OCI-LY7 (cell line): ENCODE data around the gene CENPP. TPM values are rescaled to one million over a fixed set of nuclear protein-coding genes. Genes with fewer than 3 reads are reported as not detected.
A peak's percentile ranks its signal among the peaks of the same experiment; 100 is the strongest.

ENCODE experiments used
- BruUV-seq: library from RNA; stranded (reverse); fragments of 400-500 nt; replicated peaks from 2 replicates; lab custom pipeline; 2021; lab: Mats Ljungman, UMichigan
- CTCF ChIA-PET: fragments of 300-600 bp; sonication (Branson Sonifier 250); formaldehyde crosslinking; loops from one replicate; lab custom pipeline; 2022; ENCODE audit warnings: antibody characterized with exemption; ENCODE audit not compliant: unreplicated experiment; lab: Charles Lee
- POLR2A ChIA-PET: fragments of 300-600 bp; sonication (Branson Sonifier 250); formaldehyde crosslinking; loops from one replicate; lab custom pipeline; 2022; ENCODE audit warnings: antibody characterized with exemption; lab: Charles Lee
- DNase-seq: peaks from one replicate; pipeline ENCODE4 v3.0.0-alpha.2; 2015; ENCODE audit warnings: low spot score
- H2AFZ ChIP-seq: fragments of 200-600 bp; sonication (generic), shearing (Covaris generic); 2 replicates; pipeline ENCODE4 v1.6.1; 2014; ENCODE audit warnings: mild to moderate bottlenecking, antibody characterized with exemption, low read length, moderate library complexity
- H3K27ac ChIP-seq: fragments of 200-600 bp; sonication (generic); 2 replicates; pipeline ENCODE4 v1.5.1; 2014; ENCODE audit warnings: mixed run types, low read depth, mild to moderate bottlenecking, moderate library complexity, low read length, inconsistent platforms; ENCODE audit not compliant: poor library complexity, severe bottlenecking
- H3K36me3 ChIP-seq: fragments of 200-600 bp; sonication (generic); 2 replicates; pipeline ENCODE4 v1.6.1; 2014; ENCODE audit warnings: mild to moderate bottlenecking, antibody characterized with exemption, low read length, moderate library complexity, mixed read lengths; ENCODE audit not compliant: insufficient read depth
- H3K4me1 ChIP-seq: fragments of 200-600 bp; sonication (generic); 2 replicates; pipeline ENCODE4 v1.5.1; 2014; ENCODE audit warnings: mild to moderate bottlenecking, low read length; ENCODE audit not compliant: insufficient read depth, poor library complexity, severe bottlenecking
- H3K4me2 ChIP-seq: fragments of 200-600 bp; sonication (generic); 2 replicates; pipeline ENCODE4 v1.6.1; 2014; ENCODE audit warnings: mild to moderate bottlenecking, low read length
- H3K4me3 ChIP-seq: fragments of 200-600 bp; sonication (generic); 2 replicates; pipeline ENCODE4 v1.5.1; 2014; ENCODE audit warnings: mild to moderate bottlenecking, low read depth, low read length; ENCODE audit not compliant: poor library complexity, severe bottlenecking
- H3K79me2 ChIP-seq: fragments of 200-600 bp; sonication (generic); 2 replicates; pipeline ENCODE4 v1.6.1; 2016; ENCODE audit warnings: low read depth, mild to moderate bottlenecking, low read length, moderate library complexity, mixed read lengths; ENCODE audit not compliant: insufficient read depth
- H3K9me2 ChIP-seq: fragments of 200-600 bp; sonication (generic); 2 replicates; pipeline ENCODE4 v1.6.1; 2016; ENCODE audit warnings: mild to moderate bottlenecking, low read length, mixed read lengths; ENCODE audit not compliant: insufficient read depth
- H3K9me3 ChIP-seq: fragments of 200-600 bp; sonication (generic); 2 replicates; pipeline ENCODE4 v1.6.1; 2014; ENCODE audit warnings: mild to moderate bottlenecking, mixed run types, low read length, mixed read lengths
- H4K20me1 ChIP-seq: fragments of 200-600 bp; sonication (generic); 2 replicates; pipeline ENCODE4 v1.6.1; 2014; ENCODE audit warnings: mild to moderate bottlenecking, antibody characterized with exemption, low read length, moderate library complexity, mixed read lengths; ENCODE audit not compliant: insufficient read depth
- EZH2phosphoT487 ChIP-seq: fragments of 200-600 bp; sonication (generic); IDR thresholded peaks from 2 replicates; pipeline ENCODE4 v1.6.1; 2018; ENCODE audit warnings: low read depth, borderline replicate concordance, mild to moderate bottlenecking, mixed run types, antibody characterized with exemption, low read length, moderate library complexity, mixed read lengths
- intact Hi-C: fragments of 100-400 bp; cut with micrococcal nuclease; formaldehyde crosslinking; loops from one replicate; pipeline ENCODE4 v1.10.0; 2022; ENCODE audit not compliant: unreplicated experiment
- total RNA-seq, 2 experiments: library from RNA; depleted of rRNA in 1 of 2; stranded (reverse); fragments of >200 nt in 1 of 2; shearing (Covaris generic) in 1 of 2; gene quantifications; 2 replicates each; pipeline ENCODE4 v1.2.3, GENCODE V29; 2014 to 2022
- TF ChIP-seq, protein P1 (sequence below): fragments of 200-600 bp; sonication (generic); conservative IDR thresholded peaks from 2 replicates; pipeline ENCODE4 v1.5.1; 2014; ENCODE audit warnings: mild to moderate bottlenecking, antibody characterized with exemption, low read length, moderate library complexity, mixed read lengths

The CENPP gene
- total RNA-seq, 2 experiments from 2014 or later: 25.4 to 30.9 TPM

DNA sequence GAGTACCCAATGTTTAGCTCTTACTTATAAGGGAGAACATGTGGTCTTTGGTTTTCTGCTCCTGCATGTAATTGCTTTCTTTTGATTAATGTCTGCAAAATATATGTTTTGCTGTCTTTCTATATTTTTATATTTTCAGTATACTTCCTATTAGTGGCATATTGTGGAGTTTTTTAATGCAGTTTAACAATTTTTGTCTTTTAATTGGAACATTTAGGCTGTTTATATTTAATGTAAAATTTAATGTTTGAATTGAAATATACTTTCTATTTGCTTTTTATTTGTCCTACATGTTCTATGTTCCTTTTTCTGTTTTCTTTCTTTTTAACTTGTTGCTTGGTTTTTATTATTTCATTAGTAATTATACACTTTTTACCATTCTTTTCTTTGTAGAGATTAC is 205.1 kb downstream of the CENPP start:
- H3K4me2 ChIP-seq: no peak overlapping the region
- ChIA-PET POLR2A (no interaction called here), CTCF (no interaction called here)
- H3K9me2 ChIP-seq: no peaks in the 10 kb centered on the region
- H3K27ac ChIP-seq: no peak overlapping the region
- H3K4me3 ChIP-seq: no peak overlapping the region
- TF ChIP-seq, protein P1, sequence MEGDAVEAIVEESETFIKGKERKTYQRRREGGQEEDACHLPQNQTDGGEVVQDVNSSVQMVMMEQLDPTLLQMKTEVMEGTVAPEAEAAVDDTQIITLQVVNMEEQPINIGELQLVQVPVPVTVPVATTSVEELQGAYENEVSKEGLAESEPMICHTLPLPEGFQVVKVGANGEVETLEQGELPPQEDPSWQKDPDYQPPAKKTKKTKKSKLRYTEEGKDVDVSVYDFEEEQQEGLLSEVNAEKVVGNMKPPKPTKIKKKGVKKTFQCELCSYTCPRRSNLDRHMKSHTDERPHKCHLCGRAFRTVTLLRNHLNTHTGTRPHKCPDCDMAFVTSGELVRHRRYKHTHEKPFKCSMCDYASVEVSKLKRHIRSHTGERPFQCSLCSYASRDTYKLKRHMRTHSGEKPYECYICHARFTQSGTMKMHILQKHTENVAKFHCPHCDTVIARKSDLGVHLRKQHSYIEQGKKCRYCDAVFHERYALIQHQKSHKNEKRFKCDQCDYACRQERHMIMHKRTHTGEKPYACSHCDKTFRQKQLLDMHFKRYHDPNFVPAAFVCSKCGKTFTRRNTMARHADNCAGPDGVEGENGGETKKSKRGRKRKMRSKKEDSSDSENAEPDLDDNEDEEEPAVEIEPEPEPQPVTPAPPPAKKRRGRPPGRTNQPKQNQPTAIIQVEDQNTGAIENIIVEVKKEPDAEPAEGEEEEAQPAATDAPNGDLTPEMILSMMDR: no peak
- TF ChIP-seq EZH2phosphoT487: no peak
- BruUV-seq: no TSS peak
- no peaks in the 10 kb centered on the region for H3K79me2 ChIP-seq
- no peak overlapping the region for H2AFZ ChIP-seq
- no peaks in the 10 kb centered on the region for H4K20me1 ChIP-seq
- intact Hi-C loops: no loop called here
- H3K9me3 ChIP-seq: no peaks in the 10 kb centered on the region
- DNase-seq: no peak
- no peaks in the 10 kb centered on the region for H3K4me1 ChIP-seq
- no peaks in the 10 kb centered on the region for H3K36me3 ChIP-seq

GRCh38 chr9:92534204-92534603 is 208.5 kb downstream of the CENPP start:
- intact Hi-C loops: no loop called here
- ChIA-PET CTCF (no interaction called here), POLR2A (no interaction called here)
- no peaks in the 10 kb centered on the region for H3K9me3 ChIP-seq
- no peaks in the 10 kb centered on the region for H3K4me1 ChIP-seq
- TF ChIP-seq, protein P1: no peak
- no peak for TF ChIP-seq EZH2phosphoT487
- peak overlapping the region; percentile 2; the same call in 1 of the 2 replicates for H3K4me2 ChIP-seq
- BruUV-seq: no TSS peak
- no peak overlapping the region for H2AFZ ChIP-seq
- no peaks in the 10 kb centered on the region for H3K79me2 ChIP-seq
- H3K36me3 ChIP-seq: no peaks in the 10 kb centered on the region
- H3K4me3 ChIP-seq: no peak overlapping the region
- no peak overlapping the region for H3K27ac ChIP-seq
- H4K20me1 ChIP-seq: no peaks in the 10 kb centered on the region
- no peak for DNase-seq
- H3K9me2 ChIP-seq: no peaks in the 10 kb centered on the region

DNA sequence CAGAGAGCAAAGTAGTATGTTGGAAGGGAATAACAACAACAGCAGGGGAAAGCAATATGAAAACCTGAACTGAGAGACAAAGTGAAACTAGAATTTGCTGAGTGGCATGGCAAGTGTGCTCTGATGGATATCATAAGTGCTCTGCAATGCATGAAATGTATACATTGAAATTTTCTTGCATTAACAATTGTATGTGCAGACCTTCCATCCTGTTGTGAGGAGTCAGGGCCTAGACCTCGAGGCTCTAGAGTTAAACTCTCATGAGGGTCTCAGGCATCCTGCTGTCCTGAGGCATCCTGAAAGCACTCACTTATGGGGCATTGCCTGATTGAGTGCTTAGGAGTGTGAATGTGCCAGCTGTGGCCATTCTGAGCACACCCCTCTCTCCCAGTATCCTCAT is 208.9 kb downstream of the CENPP start:
- Histone ChIP-seq H3K9me2 (no peaks in the 10 kb centered on the region), H3K4me1 (no peaks in the 10 kb centered on the region), H4K20me1 (no peaks in the 10 kb centered on the region), H3K4me2 (peak overlapping the region; percentile 2; the same call in 1 of the 2 replicates), H3K27ac (no peak overlapping the region), H2AFZ (no peak overlapping the region), H3K4me3 (no peak overlapping the region), H3K36me3 (no peaks in the 10 kb centered on the region), H3K9me3 (no peaks in the 10 kb centered on the region), H3K79me2 (no peaks in the 10 kb centered on the region)
- TF ChIP-seq, protein P1: no peak
- intact Hi-C loops: no loop called here
- DNase-seq: no peak
- BruUV-seq: no TSS peak
- CTCF ChIA-PET: no interaction called here
- POLR2A ChIA-PET: no interaction called here
